HG02763 (cell line): ENCODE results near the gene TGM2.

Experiments used
- ATAC-seq: cut with Tn5 transposase; IDR thresholded peaks from one replicate; pipeline ENCODE4 v1.9.1; 2021; ENCODE audit warnings: mild to moderate bottlenecking, moderate library complexity; ENCODE audit not compliant: unreplicated experiment

The TGM2 gene

DNA sequence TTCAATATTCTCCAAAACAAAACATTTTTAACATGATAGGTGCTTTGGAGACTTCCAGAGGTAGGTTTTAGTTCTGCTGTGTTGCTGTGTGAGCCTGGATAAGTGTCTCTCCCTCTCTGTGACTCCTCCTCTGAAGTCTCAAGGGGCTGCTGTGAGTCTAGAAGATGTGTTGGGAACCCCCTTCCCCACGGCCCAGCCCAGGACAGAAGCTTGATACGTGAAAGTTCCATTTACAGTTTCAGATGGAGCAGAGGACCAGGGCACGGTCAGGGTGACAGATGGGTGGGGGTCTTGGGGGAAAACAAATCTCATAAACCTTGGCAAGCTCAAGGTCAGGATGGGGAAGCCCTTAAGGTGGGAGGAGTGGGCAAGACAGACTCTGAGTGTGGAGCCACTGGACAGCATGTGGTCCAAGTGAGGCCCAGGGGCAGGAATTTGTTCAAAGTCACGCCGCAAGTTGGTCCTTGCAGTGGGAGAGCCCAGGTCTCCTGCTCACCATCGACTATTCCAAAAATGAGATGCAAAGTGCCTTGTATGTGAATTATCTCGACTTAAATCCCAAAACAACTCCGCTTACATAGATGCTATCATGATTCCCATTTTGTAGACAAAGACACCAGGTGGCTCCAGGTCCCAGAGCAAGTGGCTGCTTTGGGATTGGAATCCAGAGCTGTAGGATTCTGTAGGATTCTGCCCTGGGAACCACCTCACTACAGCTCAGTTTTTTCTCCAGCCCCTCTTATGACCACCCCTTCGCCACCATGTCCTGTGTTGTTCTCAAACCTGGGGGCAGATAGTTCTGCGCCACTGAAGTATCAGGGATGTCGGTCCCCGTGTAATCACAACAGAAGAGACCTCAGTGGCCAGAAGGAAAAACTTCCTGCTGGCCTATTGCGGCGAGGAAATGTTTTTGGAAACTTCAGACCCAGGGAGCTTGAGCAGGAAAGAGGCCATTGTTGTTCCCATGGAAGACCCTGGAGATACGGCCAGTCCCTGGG lies 1.9 kb downstream of the TGM2 start:
- no peak for ATAC-seq

DNA sequence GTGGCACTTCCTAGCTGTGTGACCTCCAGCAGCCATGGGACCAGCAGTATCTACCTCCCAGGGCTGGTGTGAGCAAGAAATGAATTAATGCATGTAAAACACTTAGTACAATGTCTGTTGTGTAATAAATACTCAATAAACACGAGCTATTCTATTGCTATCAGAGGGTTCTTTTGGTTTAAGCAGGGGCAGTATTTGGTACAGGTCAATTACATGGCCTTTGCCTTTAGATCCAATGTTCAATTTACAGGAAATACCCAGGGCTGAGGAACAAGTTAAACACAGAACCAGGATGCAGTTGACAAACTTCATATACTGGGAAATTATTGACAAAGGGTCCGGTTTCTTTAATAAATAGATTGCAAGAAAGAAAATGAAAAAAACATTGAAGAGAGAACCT lies 2.9 kb downstream of the TGM2 start:
- no peak for ATAC-seq

DNA sequence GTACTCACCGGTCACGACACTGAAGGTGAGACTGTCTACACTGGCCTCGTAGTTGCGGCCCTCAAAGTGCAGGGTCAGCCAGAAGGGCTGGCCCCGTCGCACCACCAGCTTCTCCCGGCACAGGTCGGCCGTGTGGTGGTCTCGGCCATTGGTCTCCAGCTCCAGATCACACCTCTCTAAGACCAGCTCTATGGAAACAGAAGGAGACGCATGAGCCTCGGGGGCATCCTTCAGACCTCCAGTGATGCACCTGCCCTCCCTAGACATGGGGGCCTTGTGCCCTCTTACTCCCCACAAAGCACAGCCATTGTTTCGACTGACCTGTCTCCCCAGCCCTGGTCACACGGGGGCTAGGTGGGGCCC lies 3.7 kb downstream of the TGM2 start:
- no peak for ATAC-seq

DNA sequence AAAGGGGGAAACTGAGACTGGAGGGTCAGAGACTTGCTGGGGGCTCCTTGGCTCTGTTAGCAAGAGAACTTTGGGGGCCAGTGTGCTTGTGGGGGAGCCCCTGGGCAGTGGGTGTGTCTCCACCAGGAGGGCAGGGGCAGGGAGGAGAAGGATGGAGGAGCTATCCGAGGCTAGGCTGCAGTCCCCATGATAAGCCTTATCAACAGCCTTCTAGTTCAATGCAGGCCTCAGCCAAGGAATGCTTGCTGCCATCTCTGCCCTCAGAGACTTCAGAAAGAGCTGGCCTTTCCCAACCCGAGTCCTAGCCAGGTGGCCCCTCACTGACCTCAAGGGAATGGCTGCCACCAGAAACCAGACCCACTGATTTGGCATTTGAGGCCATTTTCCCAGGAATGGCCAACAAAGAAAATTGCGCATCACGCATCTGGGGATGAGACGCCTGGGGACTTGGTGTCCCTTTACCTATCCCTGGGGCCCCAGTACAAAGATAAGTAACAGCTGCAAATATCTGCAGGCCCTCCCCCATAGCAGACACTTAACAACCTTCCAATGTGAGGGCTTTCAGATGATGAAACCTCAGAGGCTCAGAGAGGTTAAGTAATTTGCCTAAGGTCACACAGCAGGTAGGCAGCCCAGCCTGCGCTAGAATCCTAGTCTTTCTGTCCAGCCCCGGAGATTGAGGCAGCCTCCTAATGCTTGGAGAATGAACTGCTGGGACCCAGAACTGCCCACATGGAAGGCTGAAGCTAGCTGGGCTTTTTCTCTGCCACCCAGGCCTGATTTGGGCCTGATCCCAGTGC lies 4.9 kb downstream of the TGM2 start:
- no peak for ATAC-seq

DNA sequence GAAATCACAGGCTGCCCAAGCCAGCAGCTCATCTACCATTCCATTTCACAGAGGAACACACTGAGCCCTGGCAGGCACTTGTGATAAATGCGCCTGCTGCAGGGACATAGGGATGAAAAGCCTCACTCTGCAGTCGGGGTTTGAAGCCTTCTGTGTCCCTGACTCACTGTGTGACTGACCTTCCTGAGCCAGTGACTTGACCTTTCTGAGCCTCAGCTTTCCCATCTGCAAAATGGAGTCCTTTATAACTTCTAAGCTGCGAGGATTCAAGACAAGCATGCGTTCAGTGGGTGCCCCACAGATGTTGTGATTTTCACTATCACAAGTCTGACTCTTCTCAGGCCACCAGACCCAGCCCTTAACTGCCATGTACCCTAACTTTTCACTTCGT lies 5.5 kb downstream of the TGM2 start:
- ATAC-seq, result no peak

DNA sequence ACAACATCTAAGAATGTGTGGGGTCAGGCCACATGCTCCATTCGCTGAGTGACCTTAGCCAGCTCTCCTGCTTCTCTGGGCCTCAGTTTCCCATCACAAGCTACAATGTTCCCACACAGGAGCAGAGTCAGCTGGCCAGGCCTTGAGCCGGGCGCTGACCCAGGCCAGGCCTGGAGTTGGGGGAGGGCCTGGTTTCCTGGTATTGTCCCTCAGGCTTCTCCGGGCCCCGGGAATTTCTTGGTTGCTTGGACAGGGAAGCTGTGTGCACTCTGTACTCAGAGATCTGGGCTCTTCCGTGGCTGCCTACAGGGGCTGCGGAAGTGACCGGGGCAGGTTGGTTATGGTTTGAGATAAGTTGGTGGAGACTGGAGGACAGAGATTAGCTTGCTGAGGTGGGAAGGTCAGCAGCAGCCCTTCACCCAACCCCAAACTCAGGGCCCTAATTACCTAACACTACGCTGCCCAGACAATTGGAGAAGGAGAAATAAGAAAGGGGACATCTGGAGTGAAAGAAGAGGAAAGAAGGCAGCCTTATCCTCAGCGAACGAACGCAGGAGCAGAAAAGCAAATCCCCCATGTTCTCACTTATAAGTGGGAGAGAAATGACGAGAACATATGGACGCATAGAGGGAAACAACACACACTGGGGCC lies 6.2 kb downstream of the TGM2 start:
- ATAC-seq, result no peak

DNA sequence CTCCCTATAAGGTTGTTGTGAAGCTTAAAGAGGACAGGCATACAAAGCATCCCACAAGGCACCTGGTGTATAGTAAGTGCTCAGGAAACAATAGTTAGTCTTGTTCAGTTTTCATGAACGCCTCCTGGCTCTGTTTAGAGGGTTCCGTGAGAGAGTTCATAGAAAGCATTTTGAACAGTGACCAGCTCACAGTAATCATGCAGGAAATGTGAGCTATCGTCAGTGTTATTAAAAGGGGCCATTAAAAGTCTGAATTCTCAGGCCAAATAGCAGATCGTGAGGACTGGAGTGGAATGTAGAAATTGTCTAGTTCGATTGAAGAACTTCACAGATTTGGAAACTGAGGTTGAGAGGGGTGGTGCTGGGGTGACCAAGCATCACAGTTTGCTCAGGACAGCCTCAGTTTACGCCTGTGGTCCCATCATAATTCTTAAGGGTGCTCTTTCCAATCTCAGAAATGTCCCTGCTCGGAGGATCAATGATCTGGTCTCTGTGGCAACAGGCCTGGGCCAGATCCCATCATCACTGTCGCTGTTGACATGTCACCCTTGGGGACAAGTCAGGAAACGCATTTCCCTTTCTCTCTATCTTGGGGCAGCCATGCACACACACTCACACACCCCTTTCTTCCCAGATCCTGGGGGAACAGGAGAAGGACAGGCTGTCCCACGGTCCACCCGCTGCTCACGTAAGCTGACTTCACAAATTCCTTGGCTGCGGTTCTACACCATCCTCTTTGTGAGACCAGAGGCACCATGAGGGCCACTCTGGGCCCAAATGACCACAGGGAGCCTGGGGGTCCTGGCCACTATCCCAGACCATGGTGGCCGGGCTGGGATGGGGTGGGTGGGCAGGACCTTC lies 7.2 kb downstream of the TGM2 start:
- ATAC-seq, result no peak

DNA sequence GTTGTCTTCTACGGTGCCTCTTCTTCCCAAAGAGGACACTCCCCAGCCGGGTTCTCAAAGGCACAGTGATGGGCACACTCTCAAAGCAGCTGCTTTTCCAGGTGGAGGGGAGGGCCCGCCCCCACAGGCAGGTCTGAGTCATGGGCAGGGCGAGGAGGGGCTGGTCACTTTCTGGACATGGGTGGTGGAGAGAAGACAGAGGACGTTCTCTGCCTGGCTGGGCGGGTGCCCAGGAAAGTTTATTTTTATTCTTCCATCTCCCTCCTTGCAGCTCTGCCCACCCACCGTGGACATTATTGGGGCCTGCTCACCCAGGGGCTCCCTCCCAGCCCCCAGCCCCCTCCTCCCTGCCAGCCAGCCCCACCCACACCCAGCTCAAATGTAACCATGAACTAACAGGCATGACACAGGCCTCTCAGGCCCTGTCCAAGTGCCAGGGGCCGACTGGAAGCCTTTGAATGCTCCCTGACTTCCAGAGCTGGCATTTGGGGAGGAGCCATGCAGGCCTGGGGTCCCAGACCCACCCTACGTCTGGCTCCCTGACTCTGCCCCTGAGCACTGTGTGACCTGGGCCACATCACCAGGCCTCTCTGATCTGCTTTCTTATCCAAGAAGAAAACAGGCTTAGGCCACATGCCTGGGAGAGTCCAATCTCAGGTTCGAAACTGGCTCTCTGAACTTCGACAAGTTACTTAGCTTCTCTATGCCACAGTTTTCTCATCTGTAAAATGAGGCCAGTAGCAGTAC lies 8.0 kb downstream of the TGM2 start:
- ATAC-seq, result no peak

DNA sequence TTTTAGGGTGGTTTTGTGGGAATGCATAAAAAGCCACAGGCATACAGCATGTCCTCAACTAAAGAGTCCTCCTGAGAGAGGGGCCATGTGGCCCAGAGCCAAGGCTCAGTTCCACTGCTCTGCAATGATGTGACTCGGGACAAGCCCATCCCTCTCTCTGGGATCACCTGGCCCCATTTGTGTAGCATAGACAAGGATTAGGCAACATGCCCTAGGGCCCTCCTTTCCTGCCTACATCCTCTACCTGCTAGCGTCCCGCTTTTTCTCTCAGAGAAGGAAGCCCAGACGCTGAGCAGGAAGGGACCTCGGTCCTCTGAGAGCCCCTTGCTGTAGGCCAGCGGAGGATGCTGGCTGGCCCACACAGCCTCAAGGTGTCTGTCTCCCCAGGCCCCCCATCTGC lies 8.8 kb downstream of the TGM2 start:
- ATAC-seq, result no peak

DNA sequence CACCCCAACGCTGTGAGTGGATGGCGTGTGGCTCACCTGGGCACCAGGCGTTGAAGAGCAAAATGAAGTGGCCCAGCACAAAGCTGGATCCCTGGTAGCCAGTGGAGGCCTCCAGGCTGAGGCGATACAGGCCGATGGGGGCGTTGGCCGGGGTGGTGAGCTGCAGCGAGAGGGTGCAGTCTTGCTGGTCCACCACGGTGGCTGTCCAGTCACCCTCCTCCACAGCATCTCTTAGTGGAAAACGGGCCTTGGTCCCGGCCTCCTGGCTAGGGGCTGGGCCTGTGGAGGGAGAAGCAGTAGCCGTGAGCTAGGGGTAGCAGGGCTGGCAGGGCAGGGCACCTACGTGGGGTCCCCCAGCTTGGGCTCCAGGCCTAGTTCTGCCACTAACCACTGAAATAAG lies 9.3 kb downstream of the TGM2 start:
- no peak for ATAC-seq

DNA sequence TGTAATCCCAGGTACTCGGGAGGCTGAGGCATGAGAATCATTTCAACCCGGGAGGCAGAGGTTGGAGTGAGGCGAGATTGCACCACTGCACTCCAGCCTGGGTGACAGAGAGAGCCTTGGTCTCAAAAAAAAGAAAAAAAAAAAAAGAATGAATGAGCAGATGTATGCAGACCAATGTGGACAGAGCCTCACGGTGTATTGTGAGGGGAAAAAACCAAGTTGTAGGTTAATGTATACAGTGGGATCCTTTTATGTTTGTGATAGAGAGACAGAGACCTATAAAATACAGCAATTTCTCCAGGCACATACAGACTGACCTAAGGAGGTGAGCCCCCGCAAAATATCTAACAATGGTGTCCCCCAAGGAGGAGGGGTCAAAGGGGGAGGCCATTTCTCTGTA lies 11.7 kb downstream of the TGM2 start:
- no peak for ATAC-seq

DNA sequence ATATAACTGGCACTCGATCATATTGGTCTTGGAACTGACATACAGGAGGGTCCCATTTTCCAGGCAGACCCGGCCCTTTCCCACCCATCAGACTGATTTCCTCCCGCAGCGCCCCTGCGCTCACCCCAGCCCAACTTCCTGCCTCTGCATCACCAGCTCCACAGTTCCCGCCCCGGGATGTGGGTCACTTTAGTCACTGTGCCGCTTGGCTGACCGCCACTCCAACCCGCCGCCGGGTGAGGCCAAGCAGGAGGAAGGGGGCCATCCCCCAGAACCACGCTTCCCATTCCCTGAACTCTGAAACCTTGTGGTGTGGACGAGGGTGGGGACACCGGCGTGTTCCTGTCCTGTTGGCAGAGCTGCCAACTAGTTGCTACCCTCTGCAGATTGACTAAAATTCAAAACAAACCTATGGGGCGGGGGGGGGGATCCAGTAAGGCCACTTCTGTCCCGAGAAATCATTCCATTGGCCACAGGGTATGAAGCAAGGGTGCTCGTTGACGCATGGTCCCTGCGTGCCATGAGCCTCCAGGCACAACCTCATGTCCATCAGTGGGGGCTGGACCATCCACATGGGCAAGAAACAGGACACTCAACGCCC lies 12.3 kb downstream of the TGM2 start:
- ATAC-seq, result no peak

DNA sequence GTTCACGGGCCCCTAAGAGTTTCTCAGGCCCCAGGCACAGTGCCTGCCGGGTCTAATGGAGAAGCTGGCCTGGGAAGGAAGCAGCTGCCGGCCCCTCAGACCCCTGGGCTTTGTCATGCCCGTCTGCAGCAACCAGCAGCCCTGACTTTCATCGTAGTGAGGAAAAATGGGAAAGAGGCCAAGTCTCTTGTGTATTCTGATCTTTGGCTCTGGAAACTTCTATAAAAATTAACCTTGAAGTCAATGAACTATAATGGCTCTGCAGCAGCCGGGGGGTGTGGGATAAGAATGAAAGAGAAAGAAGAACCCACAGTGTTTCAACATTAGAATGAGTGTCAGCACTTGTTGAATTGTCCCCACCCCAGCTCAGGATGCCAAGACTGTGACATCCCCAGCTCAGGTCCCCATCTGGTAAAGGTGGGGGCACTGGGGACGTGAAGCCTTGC lies 12.9 kb downstream of the TGM2 start:
- ATAC-seq, result no peak

DNA sequence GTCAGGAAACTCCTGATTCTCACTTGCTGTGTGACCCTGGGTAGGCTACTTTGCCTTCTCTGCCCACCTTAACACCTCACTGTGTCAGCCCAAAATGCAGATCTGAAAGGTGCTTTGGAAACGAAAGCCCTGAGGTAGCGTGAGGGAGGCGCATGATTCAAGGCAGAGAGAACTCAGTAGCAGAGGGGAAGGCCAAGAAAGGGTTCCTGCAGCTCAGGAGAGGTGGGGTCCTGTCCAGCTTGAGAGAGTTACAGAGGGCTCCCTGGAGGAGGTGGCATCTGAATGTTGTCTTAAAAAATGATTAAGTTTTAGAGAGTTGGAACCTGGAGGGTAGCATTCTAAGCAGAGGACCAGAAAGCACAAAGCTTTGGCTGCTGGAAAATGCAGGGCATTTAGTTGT lies 13.6 kb downstream of the TGM2 start:
- ATAC-seq, result no peak

DNA sequence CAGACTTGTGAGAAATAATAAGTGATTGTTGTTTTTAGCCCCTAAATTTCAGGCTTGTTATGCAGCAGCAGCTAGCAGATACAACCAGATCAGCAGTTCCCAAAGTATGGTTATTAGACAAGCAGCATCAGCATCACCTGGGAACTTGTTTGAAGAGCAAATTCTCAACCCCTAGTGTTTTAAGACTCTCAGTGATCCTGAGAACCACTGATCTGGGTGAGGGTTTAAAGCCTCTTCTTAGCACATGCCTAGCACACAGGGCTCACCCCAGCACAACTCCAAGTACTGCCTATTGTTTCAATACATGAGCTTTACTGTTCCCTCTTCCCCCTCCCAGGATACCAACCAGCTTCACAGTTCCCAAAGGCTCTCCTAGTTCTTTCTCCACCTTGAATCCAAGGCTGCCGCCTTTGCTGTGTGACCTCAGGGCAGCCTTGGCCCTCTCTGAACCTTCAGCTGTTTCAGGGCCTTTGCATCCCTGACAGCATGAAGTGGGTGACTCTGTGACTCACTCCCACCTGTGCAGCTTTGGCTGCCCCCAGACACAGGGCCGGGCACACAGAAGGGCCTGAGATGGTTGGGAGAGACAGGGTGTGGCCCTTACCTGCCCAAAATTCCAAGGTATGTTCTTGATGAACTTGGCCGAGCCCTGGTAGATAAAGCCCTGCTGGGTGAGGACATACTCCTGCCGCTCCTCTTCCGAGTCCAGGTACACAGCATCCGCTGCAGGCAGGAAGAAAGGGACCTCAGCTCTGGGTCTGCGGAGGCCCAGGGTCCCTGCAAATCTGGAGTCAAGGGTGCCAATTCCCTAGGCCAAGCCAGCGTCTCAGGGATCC lies 14.5 kb downstream of the TGM2 start:
- no peak for ATAC-seq

DNA sequence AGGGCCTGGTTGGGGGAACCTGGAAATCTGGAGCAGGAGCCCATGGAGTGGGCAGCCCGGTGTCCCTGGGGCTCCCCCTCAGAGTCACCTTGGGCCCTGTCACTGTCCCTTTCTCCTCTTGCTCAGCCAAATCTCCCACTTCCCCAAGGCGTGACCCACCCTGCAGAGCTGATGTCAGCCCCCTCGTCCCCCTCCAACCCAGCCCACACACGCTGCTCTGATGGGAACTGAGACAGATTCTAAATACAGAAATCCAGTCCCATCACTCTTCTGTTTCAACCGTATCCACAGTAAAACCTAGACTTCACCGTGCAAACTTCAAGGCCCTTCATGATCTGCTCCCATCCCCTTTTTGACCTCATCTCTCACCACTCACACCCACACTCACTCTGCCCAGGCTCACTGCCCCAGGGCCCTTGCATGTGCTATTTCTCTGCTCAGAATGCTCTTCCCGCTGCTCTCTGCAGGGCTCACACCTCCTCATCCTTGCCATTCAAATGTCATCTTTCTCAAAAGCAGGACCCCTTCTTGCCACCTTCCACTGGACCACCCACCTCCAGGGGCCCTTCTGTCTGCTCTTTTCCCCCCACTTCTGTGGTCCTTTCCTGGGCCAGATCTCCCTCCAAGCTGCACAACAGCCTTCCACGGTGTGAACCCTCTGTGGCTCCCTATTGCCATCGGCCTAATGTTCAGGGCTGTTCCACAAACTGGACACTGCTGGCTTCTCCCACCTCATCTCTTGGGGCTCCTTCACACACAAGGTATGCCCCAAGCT lies 16.6 kb downstream of the TGM2 start:
- no peak for ATAC-seq

DNA sequence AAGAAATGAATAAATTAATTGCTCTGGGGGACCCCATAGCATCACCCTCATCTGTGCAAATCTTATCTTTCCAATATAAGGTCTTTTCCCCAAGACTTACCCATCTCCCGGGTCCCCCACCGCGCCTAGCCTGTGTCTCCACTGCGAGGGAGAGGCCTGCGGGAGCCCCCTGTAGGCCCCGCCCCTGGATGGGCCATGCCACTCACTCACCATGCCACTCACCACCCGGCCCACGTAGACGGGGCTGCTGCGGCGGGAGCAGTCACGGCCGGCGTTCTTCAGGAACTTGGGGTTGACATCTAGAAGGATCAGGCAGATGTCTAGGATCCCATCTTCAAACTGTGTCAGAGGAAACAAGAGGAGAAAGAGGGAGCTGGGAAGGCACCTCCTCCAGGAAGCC lies 17.3 kb downstream of the TGM2 start:
- no peak for ATAC-seq

DNA sequence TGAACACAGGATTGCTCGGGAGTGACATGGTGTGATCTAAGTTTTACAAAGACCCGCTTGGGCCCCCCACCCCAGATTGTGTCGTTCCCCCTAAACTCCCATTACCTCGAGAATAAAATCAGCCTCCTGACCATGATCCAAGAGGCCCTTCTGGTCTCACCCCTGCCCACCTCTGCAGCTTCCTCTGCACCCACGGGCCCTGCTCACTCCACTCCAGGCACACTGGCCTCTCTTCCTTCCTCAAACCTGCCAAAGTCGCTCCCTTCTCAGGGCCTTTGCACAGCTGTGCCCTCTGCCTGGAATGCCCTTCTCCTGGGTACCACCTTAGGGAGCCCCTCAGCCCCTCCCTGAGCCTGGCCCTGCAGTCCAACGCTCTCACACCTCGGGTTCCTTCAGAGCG lies 17.9 kb downstream of the TGM2 start:
- no peak for ATAC-seq
